GM12891 (cell line): ENCODE measurements around the gene NRP2.

ENCODE experiments used
- PAX5 ChIP-seq: IDR thresholded peaks from 2 replicates; pipeline ENCODE4 v1.6.1; 2011; ENCODE audit warnings: low read length, moderate library complexity, mild to moderate bottlenecking; ENCODE audit not compliant: insufficient read depth, severe bottlenecking
- POLR2A ChIP-seq: IDR thresholded peaks from 2 replicates; pipeline ENCODE4 v1.6.1; 2011; ENCODE audit warnings: low read depth, low read length, control low read depth
- POLR2AphosphoS5 ChIP-seq: IDR thresholded peaks from 2 replicates; pipeline ENCODE4 v1.6.1; 2011; ENCODE audit warnings: low read depth, low read length, control low read depth
- POU2F2 ChIP-seq: IDR thresholded peaks from 2 replicates; pipeline ENCODE4 v1.6.1; 2011; ENCODE audit warnings: low read depth, mild to moderate bottlenecking, control low read depth, low read length, moderate library complexity
- SPI1 ChIP-seq: IDR thresholded peaks from 2 replicates; pipeline ENCODE4 v1.6.1; 2011; ENCODE audit warnings: low read depth, low read length, control low read depth
- TAF1 ChIP-seq: IDR thresholded peaks from 2 replicates; pipeline ENCODE4 v1.6.1; 2011; ENCODE audit warnings: low read depth, low read length, control low read depth

GRCh38 chr2:205680067-205680466 is 2.2 kb upstream of the NRP2 start:
- no peak for TF ChIP-seq TAF1
- no peak for TF ChIP-seq POLR2A
- TF ChIP-seq POLR2AphosphoS5: no peak
- no peak for TF ChIP-seq POU2F2
- no peak for TF ChIP-seq PAX5
- TF ChIP-seq SPI1: no peak
